Body of pancreas (tissue), 4 donors: ENCODE data around the gene WIPF2.
A peak's percentile ranks its signal among the peaks of the same experiment; 100 is the strongest.

Source experiments
- POLR2A ChIP-seq, 3 donors: fragments of 450-650 bp; IDR thresholded peaks; one replicate each; pipeline ENCODE4 v1.6.1; 2016; ENCODE audit warnings: antibody characterized with exemption in 3 of 3, mild to moderate bottlenecking in 2 of 3
- TF ChIP-seq, protein P1 (sequence below), 7 experiments: fragments of 450-650 bp in 4 of 7; fragments of 200-600 bp in 3 of 7; sonication (generic) in 3 of 7; IDR thresholded peaks; one replicate each; pipeline ENCODE4 v1.5.1; 2016 to 2019; ENCODE audit warnings: antibody characterized with exemption in 7 of 7

DNA sequence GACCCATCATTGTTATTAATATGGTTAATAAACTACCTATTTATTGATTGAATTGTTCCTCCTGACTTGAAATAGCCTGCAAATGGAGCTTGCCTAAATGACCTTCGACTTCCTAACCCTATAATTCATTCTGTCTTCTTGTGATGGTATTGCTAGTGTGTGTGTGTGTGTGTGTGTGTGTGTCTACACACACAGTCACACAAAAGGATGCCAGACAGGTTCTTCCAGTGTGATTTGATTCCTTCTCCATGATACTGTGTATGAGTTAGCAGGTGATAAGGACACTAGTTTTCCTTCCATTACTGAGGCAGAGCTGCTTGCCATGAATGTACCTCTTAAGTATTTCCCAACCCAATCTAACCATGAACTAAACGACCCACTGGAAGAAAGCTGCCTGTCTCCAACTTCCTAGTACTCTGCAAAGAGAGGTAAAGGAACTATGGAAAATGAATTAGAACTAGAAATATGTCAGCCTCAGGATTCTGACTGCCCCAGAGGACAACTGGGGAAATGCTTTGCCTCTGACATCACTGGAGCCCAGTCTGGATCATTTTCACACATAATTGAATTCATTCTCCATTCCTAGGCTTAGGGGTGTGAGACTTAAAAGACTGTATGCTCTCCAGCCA lies 65.1 kb downstream of the WIPF2 start:
- no peak for TF ChIP-seq POLR2A (IDR thresholded peaks at IDR 0.05)
- TF ChIP-seq, protein P1, sequence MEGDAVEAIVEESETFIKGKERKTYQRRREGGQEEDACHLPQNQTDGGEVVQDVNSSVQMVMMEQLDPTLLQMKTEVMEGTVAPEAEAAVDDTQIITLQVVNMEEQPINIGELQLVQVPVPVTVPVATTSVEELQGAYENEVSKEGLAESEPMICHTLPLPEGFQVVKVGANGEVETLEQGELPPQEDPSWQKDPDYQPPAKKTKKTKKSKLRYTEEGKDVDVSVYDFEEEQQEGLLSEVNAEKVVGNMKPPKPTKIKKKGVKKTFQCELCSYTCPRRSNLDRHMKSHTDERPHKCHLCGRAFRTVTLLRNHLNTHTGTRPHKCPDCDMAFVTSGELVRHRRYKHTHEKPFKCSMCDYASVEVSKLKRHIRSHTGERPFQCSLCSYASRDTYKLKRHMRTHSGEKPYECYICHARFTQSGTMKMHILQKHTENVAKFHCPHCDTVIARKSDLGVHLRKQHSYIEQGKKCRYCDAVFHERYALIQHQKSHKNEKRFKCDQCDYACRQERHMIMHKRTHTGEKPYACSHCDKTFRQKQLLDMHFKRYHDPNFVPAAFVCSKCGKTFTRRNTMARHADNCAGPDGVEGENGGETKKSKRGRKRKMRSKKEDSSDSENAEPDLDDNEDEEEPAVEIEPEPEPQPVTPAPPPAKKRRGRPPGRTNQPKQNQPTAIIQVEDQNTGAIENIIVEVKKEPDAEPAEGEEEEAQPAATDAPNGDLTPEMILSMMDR (IDR thresholded peaks at IDR 0.05): peak in 3 of 7 experiments; percentile 13 to 23 (median 17)
